ENCODE measurements around the gene OLIG2.

DNA sequence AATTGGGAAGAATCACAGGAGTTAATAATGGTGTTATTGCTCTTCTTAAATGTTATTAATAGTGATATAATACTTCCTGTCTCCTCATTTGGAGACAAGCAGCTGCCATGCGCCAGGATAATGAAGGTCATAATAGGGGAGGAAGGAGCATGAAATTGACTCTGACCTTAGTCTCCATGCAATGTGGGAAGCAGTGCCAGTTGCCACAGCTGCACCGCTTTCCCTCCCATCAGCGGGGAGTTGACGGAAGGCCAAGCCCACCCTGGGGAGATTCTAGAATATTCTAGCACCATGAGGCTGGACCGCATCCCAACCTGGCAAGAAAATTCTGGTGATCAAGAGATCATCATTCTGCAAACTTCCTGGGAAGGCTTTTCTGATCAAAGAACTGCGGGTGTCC is 33.2 kb downstream of the OLIG2 start:
- no peak for TF ChIP-seq CREB1 (IDR thresholded peaks at IDR 0.05; ENCODE audit: low read depth)
- no peak for TF ChIP-seq MAX (IDR thresholded peaks at IDR 0.05)
- TF ChIP-seq EP300 (IDR thresholded peaks at IDR 0.05; ENCODE audit: borderline replicate concordance) = no peak
- TF ChIP-seq FOXM1 (IDR thresholded peaks at IDR 0.05; ENCODE audit: borderline replicate concordance, low read depth) = no peak
- no peak for TF ChIP-seq REST (IDR thresholded peaks at IDR 0.05; ENCODE audit: low read depth)
- TF ChIP-seq RAD21 (IDR thresholded peaks at IDR 0.05; ENCODE audit: low read depth) = no peak
- no peak for TF ChIP-seq YY1 (IDR thresholded peaks at IDR 0.05; ENCODE audit: low read depth)
- no peak for TF ChIP-seq EGR1 (IDR thresholded peaks at IDR 0.05)
- no peak for TF ChIP-seq CEBPB (IDR thresholded peaks at IDR 0.05)
- TF ChIP-seq TEAD4 (IDR thresholded peaks at IDR 0.05) = no peak
- TF ChIP-seq TAF1 (IDR thresholded peaks at IDR 0.05; ENCODE audit: low read depth) = no peak

Data from Ishikawa (cell line).